Measurements from ENCODE around the gene SLC51B.

Gene SLC51B

DNA sequence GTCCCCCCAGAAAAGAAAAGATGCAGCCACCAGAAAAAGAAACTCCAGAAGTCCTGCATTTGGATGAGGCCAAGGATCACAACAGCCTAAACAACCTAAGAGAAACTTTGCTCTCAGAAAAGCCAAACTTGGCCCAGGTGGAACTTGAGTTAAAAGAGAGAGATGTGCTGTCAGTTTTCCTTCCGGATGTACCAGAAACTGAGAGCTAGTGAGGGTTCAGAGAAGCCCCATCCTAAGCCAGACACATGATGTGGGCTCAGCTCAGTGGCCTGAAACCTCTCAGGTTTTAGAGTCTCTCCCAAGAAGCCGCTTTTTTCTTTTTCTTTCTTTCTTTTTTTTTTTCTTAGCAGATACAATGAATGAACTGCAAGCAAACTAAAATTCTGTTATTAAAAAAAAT lies 7.8 kb downstream of the SLC51B start:
- no peak overlapping the region for H3K4me3 ChIP-seq
- TF ChIP-seq, protein P1, sequence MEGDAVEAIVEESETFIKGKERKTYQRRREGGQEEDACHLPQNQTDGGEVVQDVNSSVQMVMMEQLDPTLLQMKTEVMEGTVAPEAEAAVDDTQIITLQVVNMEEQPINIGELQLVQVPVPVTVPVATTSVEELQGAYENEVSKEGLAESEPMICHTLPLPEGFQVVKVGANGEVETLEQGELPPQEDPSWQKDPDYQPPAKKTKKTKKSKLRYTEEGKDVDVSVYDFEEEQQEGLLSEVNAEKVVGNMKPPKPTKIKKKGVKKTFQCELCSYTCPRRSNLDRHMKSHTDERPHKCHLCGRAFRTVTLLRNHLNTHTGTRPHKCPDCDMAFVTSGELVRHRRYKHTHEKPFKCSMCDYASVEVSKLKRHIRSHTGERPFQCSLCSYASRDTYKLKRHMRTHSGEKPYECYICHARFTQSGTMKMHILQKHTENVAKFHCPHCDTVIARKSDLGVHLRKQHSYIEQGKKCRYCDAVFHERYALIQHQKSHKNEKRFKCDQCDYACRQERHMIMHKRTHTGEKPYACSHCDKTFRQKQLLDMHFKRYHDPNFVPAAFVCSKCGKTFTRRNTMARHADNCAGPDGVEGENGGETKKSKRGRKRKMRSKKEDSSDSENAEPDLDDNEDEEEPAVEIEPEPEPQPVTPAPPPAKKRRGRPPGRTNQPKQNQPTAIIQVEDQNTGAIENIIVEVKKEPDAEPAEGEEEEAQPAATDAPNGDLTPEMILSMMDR (IDR thresholded peaks at IDR 0.05), result no peak
- DNase-seq, result peak in 1 of 2 donors; percentile 11
- peaks cover 0 to 89% (median 47%) of the 10 kb centered on the region in 4 donors for H3K4me1 ChIP-seq
- no peaks in the 10 kb centered on the region for H3K27me3 ChIP-seq
- H3K9me3 ChIP-seq, result no peaks in the 10 kb centered on the region
- H3K27ac ChIP-seq, result peak overlapping the region; percentile 95 to 99
- peaks cover 48 to 58% (median 56%) of the 10 kb centered on the region in 3 donors for H3K36me3 ChIP-seq
- intact Hi-C loops (cut with DNase I; ENCODE audit: low total_unique reads), result loop anchor here (2.0 kb wide), 1 partner anchor 26 kb away; no protein-coding TSS in a partner anchor

DNA sequence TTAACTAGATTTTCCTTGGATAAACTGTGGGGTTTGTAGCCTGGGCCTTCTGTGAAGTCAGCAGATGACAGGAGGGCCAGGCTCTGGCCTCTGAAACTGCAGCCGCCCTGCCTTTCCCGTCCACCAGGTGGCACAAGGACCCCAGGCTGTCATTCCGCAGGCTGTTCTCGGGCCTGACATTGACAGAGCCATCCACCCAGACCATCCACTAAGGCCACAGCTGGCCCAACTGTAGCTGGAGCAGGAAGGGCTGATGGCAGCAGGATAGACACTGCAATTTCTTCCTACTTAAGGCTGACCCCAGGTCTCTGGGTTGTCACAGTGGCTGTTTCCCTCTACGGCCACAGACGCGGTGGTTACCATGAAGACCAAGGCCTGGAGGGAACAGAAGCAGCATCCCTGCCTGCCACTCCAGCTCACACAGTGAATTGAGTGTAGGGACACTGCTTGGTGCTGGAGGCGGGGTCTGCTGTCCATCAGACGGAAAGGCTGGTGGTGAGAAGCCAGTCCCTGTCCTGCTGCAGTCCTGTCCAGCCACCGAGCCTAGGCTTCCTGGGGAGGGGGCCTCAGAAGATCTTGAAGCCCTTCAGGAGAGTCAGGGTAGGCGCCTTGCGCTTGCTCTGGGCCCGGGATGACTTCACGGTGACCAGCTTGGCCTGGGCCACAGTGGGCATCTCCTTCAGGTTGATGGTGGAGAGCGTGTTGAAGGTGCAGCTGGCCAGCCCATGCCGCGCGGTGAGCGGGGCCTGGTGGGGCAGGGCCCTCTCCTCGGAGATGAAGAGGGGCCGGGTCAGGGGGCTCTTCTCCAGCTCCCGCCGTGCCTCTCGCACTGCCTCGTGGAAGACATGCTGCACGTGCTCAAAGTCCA lies 9.4 kb downstream of the SLC51B start:
- DNase-seq, result peak; percentile 77 to 85
- intact Hi-C loops (cut with DNase I; ENCODE audit: low total_unique reads), result no loop called here
- H3K27ac ChIP-seq, result peak overlapping the region; percentile 95 to 99
- H3K9me3 ChIP-seq, result no peaks in the 10 kb centered on the region
- no peaks in the 10 kb centered on the region for H3K27me3 ChIP-seq
- TF ChIP-seq, protein P1 (IDR thresholded peaks at IDR 0.05), result peak; percentile 85 to 95
- peaks cover 0 to 89% (median 60%) of the 10 kb centered on the region in 4 donors for H3K4me1 ChIP-seq
- peaks cover 62 to 73% (median 72%) of the 10 kb centered on the region in 3 donors for H3K36me3 ChIP-seq
- no peak overlapping the region for H3K4me3 ChIP-seq

DNA sequence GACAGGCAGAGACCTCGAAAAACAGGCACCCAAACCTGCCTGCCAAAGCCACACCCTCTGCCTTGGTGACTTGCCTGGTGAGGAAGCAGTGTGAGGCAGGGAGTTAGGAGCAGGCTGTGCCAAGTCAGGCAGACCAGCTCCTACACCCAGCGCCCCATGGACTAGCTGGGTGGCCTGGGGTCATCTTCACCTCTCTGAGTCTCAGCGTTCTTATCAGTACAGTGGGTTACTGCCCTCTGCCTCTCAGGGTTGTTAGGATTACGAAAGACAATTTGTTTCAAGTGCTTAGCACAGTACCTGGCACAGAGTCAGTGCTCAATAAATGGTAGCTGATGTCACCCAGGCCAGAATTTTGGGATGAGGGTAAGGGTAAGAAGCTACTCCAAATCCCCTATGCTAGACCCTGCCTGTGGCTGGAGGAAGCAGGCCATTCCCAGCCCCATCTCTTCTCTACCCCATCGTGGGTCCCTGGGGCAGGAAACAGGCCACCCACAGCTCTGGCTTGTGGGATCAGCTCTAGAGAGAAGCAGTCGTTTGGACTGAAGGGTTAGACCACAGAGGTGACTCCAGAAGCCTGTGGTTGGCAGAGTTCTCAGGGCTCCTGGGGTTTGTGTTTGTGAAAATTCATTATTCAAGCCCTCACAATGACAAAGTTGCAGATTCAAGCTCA lies 10.1 kb downstream of the SLC51B start:
- Histone ChIP-seq H3K9me3 (no peaks in the 10 kb centered on the region), H3K27me3 (no peaks in the 10 kb centered on the region), H3K4me1 (peaks cover 0 to 89% (median 59%) of the 10 kb centered on the region in 4 donors), H3K27ac (peak overlapping the region; percentile 95 to 99), H3K4me3 (no peak overlapping the region), H3K36me3 (peaks cover 62 to 73% (median 72%) of the 10 kb centered on the region in 3 donors)
- DNase-seq, result peak in 1 of 2 donors; percentile 88
- TF ChIP-seq, protein P1 (IDR thresholded peaks at IDR 0.05), result no peak
- intact Hi-C loops (cut with DNase I; ENCODE audit: low total_unique reads), result no loop called here

DNA sequence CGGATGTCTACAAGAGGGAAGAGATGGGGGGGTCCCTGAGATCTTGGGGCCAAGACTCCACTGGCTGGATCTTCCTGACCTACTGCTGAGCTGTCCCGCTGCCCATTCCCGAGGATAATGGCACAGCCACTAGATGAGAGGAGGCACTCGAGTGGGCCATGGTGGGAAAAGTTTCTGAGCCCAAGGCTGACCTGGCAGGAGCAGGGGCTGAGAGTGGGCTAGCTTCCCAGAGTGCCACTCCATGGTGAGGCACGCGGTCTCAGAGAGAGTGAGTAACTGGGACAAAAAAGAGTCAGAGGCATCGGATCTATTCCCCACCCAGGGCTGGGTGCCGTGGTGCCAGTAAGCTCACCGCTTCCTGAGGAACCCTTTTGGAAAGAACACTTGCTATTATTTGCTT lies 10.9 kb downstream of the SLC51B start:
- Histone ChIP-seq H3K27ac (peak overlapping the region; percentile 95 to 99), H3K4me1 (peaks cover 0 to 89% (median 62%) of the 10 kb centered on the region in 4 donors), H3K9me3 (no peaks in the 10 kb centered on the region), H3K4me3 (no peak overlapping the region), H3K36me3 (peaks cover 59 to 72% (median 71%) of the 10 kb centered on the region in 3 donors), H3K27me3 (no peaks in the 10 kb centered on the region)
- intact Hi-C loops (cut with DNase I; ENCODE audit: low total_unique reads), result no loop called here
- DNase-seq, result no peak
- TF ChIP-seq, protein P1 (IDR thresholded peaks at IDR 0.05), result no peak

DNA sequence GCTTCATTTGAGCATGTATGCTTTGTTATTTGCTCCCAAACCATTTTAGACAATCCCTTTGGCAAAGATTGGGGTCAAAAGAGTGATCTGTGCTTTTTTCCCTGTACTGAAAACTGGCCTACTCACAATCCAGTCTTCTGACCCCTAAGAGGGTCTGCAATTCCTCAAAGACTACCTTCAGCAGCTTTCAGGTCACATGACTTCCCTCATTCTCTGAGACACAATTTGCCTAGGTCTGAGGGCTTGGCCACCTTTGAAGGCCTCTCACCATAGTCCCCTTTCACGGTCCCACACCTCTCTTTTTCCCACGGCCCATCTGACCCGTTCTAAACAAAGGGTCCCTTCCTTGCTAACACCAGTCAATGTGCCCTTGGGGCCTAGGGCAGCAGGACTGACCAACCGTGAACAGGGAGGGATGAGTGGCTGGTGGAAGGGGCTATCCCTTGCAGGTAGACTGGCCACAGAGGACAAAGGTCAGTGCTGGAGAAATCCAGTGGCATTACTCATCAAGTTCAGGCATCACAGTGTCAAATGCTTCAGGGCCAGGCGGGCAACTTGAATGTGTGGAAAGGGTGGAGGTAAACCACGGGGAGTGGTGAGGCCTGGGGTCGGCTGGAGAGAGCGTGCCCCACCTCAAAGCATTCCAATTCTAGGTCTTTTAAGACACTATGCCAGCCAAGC lies 11.8 kb downstream of the SLC51B start:
- Histone ChIP-seq H3K36me3 (peaks cover 52 to 63% (median 63%) of the 10 kb centered on the region in 3 donors), H3K4me3 (no peak overlapping the region), H3K27ac (peak overlapping the region; percentile 95 to 99), H3K9me3 (no peaks in the 10 kb centered on the region), H3K4me1 (peaks cover 0 to 89% (median 69%) of the 10 kb centered on the region in 4 donors), H3K27me3 (no peaks in the 10 kb centered on the region)
- peak in 1 of 2 donors; percentile 62 for DNase-seq
- intact Hi-C loops (cut with DNase I; ENCODE audit: low total_unique reads), result no loop called here
- TF ChIP-seq, protein P1 (IDR thresholded peaks at IDR 0.05), result no peak
